Keratinocyte (primary cell): ENCODE data around the gene TEX22. TPM values are rescaled to one million over a fixed set of nuclear protein-coding genes. Genes with fewer than 3 reads are reported as not detected.

Source experiments
- DNase-seq: peaks from one replicate; pipeline ENCODE4 v3.0.0-alpha.2; 2011; ENCODE audit warnings: low read depth, missing footprints, low spot score
- FAIRE-seq: peaks from 2 replicates; lab custom pipeline; 2011; peaks lifted over from hg19 to GRCh38; lab: Jason Lieb, UNC
- H2AFZ ChIP-seq: 2 replicates; pipeline ENCODE4 v1.6.0; 2012; ENCODE audit warnings: low read length, control low read depth, inconsistent platforms; ENCODE audit not compliant: control insufficient read depth
- H3K27ac ChIP-seq: 2 replicates; pipeline ENCODE4 v1.5.1; 2011; ENCODE audit warnings: low read length; ENCODE audit not compliant: control insufficient read depth, insufficient read depth
- H3K27me3 ChIP-seq: 3 replicates; pipeline ENCODE4 v1.6.0; 2011; ENCODE audit warnings: low read length; ENCODE audit not compliant: control insufficient read depth, insufficient read depth; ENCODE audit errors: extremely low read depth
- H3K36me3 ChIP-seq, 2 experiments: 2 replicates in 1 of 2; 3 replicates in 1 of 2; pipeline ENCODE4 v1.5.1; 2011; ENCODE audit warnings: low read length in 2 of 2, mild to moderate bottlenecking in 1 of 2; ENCODE audit not compliant: control insufficient read depth in 2 of 2, insufficient read depth in 2 of 2; ENCODE audit errors: extremely low read depth in 1 of 2
- H3K4me1 ChIP-seq: 3 replicates; pipeline ENCODE4 v1.5.1; 2011; ENCODE audit warnings: low read length; ENCODE audit not compliant: control insufficient read depth, insufficient read depth; ENCODE audit errors: extremely low read depth
- H3K4me2 ChIP-seq: 3 replicates; pipeline ENCODE4 v1.6.0; 2011; ENCODE audit warnings: low read depth, low read length; ENCODE audit not compliant: control insufficient read depth, insufficient read depth; ENCODE audit errors: extremely low read depth
- H3K4me3 ChIP-seq, 3 experiments: fragments of 200-600 bp in 1 of 3; sonication (generic) in 1 of 3; 2 replicates in 2 of 3; 3 replicates in 1 of 3; pipeline ENCODE4 v1.5.1; 2011 to 2016; ENCODE audit warnings: low read length in 3 of 3, mild to moderate bottlenecking in 3 of 3, control low read depth in 2 of 3, inconsistent platforms in 1 of 3, low read depth in 1 of 3, mixed read lengths in 1 of 3, mixed run types in 1 of 3, moderate library complexity in 1 of 3; ENCODE audit not compliant: control insufficient read depth in 2 of 3, insufficient read depth in 2 of 3; ENCODE audit errors: extremely low read depth in 1 of 3
- H3K79me2 ChIP-seq: 2 replicates; pipeline ENCODE4 v1.6.0; 2012; ENCODE audit warnings: low read length; ENCODE audit not compliant: control insufficient read depth, insufficient read depth
- H3K9ac ChIP-seq: 3 replicates; pipeline ENCODE4 v1.6.0; 2011; ENCODE audit warnings: low read length; ENCODE audit not compliant: control insufficient read depth, insufficient read depth; ENCODE audit errors: extremely low read depth
- H3K9me1 ChIP-seq: 3 replicates; pipeline ENCODE4 v1.6.0; 2011; ENCODE audit warnings: low read length; ENCODE audit not compliant: control insufficient read depth, insufficient read depth; ENCODE audit errors: extremely low read depth
- H3K9me3 ChIP-seq: 2 replicates; pipeline ENCODE4 v1.5.1; 2012; ENCODE audit warnings: low read depth, low read length; ENCODE audit not compliant: control insufficient read depth
- H4K20me1 ChIP-seq: 3 replicates; pipeline ENCODE4 v1.6.0; 2011; ENCODE audit warnings: low read length; ENCODE audit not compliant: control insufficient read depth, insufficient read depth; ENCODE audit errors: extremely low read depth
- CTCF ChIP-seq, 3 experiments: IDR thresholded peaks in 1 of 3; conservative IDR thresholded peaks in 1 of 3; optimal IDR thresholded peaks in 1 of 3; 2 replicates in 2 of 3; 3 replicates in 1 of 3; pipeline versions ENCODE3 to v1.5.1; 2011; ENCODE audit warnings: low read length in 3 of 3, mild to moderate bottlenecking in 3 of 3, moderate library complexity in 2 of 3, control low read depth in 1 of 3, inconsistent platforms in 1 of 3; ENCODE audit not compliant: insufficient read depth in 2 of 3; ENCODE audit errors: extremely low read depth in 1 of 3
- EZH2 ChIP-seq: IDR thresholded peaks from one replicate; pipeline ENCODE4 v1.6.1; 2012; ENCODE audit warnings: inconsistent platforms, mild to moderate bottlenecking, low read length, moderate library complexity
- dilution Hi-C: fragments of 300-500 bp; cut with MboI; formaldehyde crosslinking; loops from one replicate; pipeline ENCODE4 v1.7.0; 2020; ENCODE audit warnings: low sequenced_read_pairs; ENCODE audit not compliant: extremely low pct_ligation_motif_present
- polyA plus RNA-seq, 5 experiments: library from polyadenylated mRNA; depleted of rRNA in 3 of 5; stranded (reverse) in 3 of 5; stranded (forward) in 1 of 5; unstranded in 1 of 5; fragments of >200 nt; gene quantifications; 1 replicate in 1 of 5; 2 replicates in 3 of 5; 3 replicates in 1 of 5; pipeline versions ENCODE4 v1.2.1 to v1.2.3, GENCODE V29; 2011 to 2012; ENCODE audit warnings: missing spikeins in 2 of 5, low read depth in 1 of 5, low replicate concordance in 1 of 5

Gene TEX22
- polyA plus RNA-seq, 1 donor (not counting 4 experiments of a cell fraction or from before 2014, with no cell fraction given): 0.03 TPM

DNA sequence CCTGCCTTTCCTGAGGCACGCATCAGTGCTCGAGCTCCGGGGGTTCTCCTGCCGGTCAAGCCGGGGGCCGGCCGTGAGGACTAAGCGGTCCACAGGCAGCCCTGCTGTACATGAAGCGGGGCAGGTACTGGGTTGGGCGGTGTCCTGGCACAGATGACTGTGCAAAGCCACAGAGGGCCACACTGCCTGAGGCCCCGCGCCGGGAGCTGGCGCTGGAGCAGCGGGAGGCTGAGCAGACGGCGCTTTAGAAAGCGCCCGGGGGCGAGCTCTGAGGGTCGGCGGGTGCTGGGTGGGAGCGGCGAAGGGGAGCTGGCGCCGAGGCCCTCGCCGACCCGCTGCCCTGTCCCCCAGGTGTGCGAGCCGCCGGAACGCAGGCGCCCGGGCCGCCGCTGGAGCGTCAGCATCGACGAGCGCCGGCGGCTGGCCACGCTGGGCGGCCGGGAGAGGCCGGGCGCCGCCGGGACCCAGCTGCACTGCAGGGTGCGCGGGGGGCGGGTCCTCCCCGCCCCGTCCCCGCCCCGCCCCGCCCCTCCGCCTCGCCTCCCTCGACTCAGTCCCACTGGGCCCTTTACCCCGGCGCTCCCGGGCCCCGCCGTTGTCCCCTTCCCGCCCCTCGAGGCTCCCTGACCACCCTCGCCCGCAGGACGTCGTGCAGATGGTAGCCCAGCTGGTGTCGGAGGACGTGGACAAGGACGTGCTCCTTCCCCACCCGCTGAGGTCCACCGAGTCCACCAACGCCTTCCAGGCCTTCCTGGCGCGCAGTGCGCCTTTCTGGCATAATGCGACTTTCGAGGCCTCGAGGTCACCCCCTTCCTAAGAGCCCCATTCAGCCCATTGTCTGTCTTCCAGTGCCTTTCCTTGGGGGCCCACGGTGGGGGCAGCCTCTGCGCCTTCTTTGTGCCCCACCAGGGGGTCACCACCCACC lies 12.9 kb downstream of the TEX22 start:
- Histone ChIP-seq H3K4me2 (peak overlapping the region; percentile 54), H3K9me3 (no peaks in the 10 kb centered on the region), H3K27ac (no peak overlapping the region), H2AFZ (no peak overlapping the region), H3K9ac (peak overlapping the region; percentile 41), H3K4me3 (peak overlapping the region in 2 of 3 experiments; percentile 17 to 29), H3K4me1 (peaks cover 4% of the 10 kb centered on the region), H3K9me1 (no peaks in the 10 kb centered on the region), H4K20me1 (no peaks in the 10 kb centered on the region), H3K36me3 (no peaks in the 10 kb centered on the region), H3K79me2 (no peaks in the 10 kb centered on the region), H3K27me3 (peaks cover 19% of the 10 kb centered on the region)
- no peak for DNase-seq
- dilution Hi-C loops: no loop called here
- FAIRE-seq: no peak
- no peak for TF ChIP-seq CTCF (optimal IDR thresholded peaks at IDR 0.05 in 1 of 3, IDR thresholded peaks at IDR 0.05 in 1 of 3, conservative IDR thresholded peaks at IDR 0.05 in 1 of 3; ENCODE audit: extremely low read depth in 1 of 3, insufficient read depth in 2 of 3, low read length in 3 of 3)
- TF ChIP-seq EZH2: peak; percentile 24

GRCh38 chr14:105411985-105412770 lies 13.8 kb downstream of the TEX22 start:
- Histone ChIP-seq H3K27ac (no peak overlapping the region), H3K4me2 (no peak overlapping the region), H3K4me1 (peaks cover 4% of the 10 kb centered on the region), H3K9ac (no peak overlapping the region), H3K9me3 (no peaks in the 10 kb centered on the region), H3K79me2 (no peaks in the 10 kb centered on the region), H4K20me1 (no peaks in the 10 kb centered on the region), H3K27me3 (peaks cover 19% of the 10 kb centered on the region), H3K36me3 (no peaks in the 10 kb centered on the region), H3K4me3 (no peak overlapping the region), H2AFZ (no peak overlapping the region), H3K9me1 (no peaks in the 10 kb centered on the region)
- dilution Hi-C loops: no loop called here
- no peak for TF ChIP-seq EZH2
- TF ChIP-seq CTCF (optimal IDR thresholded peaks at IDR 0.05 in 1 of 3, IDR thresholded peaks at IDR 0.05 in 1 of 3, conservative IDR thresholded peaks at IDR 0.05 in 1 of 3; ENCODE audit: extremely low read depth in 1 of 3, insufficient read depth in 2 of 3, low read length in 3 of 3): no peak
- DNase-seq: no peak
- FAIRE-seq: no peak
